ENCODE results near the gene OR11A1.

GRCh38 chr6:29489286-29489685 lies 32.4 kb upstream of the OR11A1 start:
- no peak for TF ChIP-seq CTCF (IDR thresholded peaks at IDR 0.05)
- TF ChIP-seq POLR2A (IDR thresholded peaks at IDR 0.05): no peak
